NCI-H1417 (cell line): ENCODE measurements around the gene KIF25.

ENCODE experiments used
- DNase-seq, 3 experiments: peaks; one replicate each; lab custom pipeline; 2025; lab: John Stamatoyannopoulos, UW

KIF25 gene

GRCh38 chr6:168017629-168018028 lies 20.2 kb downstream of the KIF25 start:
- DNase-seq, result no peak

GRCh38 chr6:168018664-168019063 lies 21.2 kb downstream of the KIF25 start:
- no peak for DNase-seq

- no peak for DNase-seq
These were observed 22.8 kb downstream of the KIF25 start for GRCh38 chr6:168020242-168020641.

GRCh38 chr6:168021581-168021980 lies 24.1 kb downstream of the KIF25 start:
- DNase-seq, result no peak

DNA sequence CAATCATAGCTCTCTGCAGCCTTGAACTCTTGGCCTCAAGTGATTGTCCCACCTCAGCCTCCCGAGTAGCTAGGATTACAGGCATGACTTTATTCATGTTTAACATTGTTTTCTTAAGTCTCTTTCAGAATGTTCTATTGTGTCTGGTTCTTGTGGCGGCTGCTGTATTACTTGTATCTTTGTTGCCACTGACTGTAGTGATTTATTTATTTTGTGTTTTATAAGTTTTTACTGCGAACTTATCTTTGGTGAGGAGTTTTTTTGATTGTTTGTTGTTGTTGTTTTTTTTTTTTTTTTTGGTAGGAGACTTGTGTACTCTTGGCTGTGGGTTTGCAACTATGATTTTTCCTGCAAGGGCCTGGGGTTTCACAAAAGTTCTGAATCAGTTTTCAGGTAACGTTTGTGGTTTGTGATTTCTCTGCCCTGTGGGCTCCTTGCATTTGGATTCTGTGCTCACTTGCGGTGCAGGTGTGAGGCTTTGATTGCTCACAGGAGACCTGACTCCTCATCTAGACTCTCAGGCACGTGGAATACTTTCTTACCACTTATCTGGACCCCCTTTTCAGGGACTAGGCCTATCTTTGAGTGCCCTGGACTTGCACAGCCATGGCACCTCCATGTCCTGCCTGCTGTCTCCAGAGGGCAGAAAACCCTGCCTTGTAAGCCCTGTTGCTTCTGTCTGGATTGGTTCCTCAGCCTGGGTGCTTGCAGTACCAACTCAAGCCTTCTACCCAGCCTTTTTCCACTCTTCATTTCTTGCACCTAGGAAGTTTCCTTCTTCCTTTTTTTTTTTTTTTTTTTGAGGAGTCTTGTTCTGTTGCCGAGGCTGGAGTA lies 25.2 kb downstream of the KIF25 start:
- DNase-seq, result no peak

DNA sequence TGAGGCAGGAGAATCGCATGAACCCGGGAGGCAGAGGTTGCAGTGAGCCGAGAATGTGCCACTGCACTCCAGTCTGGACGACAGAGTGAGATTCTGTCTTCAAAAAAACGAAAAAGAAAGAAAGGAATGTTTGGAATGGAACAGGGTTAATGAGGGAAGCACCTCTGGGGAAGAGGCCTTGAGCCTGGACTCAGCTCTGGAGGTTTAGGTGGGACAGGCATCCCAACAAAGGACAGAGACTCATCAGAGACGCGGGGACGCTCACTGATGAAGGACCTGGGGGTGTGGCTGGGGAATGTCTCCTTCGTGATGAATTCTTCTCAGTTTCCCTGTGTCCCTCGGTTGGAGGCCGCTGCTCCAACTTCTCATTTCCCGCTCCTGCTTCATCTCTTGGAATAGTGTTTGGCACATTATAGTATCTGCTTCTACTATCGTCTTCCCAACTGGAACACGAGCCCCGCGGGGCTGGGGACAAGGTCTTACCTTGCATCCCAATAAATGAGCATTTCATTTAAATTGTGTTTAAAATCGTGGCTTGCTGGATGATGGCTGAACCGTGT lies 27.6 kb downstream of the KIF25 start:
- no peak for DNase-seq

DNA sequence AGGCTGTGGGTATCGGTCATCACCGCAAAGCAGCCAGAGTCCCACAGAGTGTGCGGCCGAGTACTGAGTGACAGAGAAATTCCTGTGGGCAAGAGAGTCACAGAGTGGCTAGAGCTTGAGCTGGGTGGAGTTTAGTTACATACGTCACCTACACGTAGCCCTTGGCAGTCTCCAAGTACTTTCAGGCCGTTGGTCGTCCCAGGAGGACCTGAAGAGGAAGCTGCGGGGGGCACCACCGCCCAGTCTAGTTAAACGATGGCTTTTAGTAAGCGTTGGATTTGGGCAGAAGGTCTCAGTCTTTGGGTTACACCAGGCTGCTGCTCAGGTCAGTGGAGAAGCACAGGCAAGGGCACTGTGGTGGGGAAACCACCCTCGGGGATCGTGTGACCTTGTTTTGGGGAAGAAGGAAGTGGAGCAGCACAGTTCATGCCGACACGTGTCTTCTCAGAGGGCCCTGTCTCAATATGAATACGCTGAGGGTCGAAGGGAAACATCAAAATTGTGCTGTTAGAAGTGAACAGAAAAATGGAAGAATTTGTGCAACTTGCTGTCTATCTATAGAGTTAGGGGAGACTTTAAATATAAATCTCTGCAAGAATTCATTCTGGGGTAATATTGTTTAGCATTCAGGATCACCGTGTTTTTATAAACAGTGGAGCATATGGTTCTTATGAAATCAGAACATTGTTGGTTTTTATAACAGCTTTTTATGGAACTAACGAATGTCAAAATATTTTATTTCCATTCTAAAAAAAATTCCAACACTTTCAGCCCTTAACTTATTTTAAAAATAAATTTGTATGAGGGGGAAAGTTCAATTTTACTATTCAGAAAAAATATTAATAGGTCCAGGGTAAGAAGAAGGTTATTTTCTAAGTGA lies 28.6 kb downstream of the KIF25 start:
- DNase-seq, result no peak

- DNase-seq, result no peak
These were observed 29.5 kb downstream of the KIF25 start for GRCh38 chr6:168026925-168027324.

DNA sequence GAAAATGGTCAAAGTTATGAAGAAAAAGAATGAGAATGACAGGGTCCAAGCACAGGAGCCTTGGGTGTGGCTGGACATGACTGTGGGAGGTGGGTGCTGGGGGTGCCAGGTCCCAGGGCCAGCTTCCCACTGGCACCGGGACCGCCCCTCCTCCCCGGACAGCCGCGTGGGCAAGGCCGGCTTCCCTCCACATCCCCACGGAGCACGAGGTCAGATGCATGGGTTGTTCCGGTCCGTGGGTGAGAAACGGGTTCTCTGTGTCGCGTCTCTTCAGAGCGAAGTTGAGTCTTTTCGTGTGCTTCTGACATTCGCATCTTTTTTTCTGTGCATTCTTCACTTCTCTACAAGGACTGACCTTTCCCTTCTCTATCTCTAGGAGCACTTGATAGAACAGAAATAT lies 30.1 kb downstream of the KIF25 start:
- no peak for DNase-seq

GRCh38 chr6:168028181-168028580 lies 30.7 kb downstream of the KIF25 start:
- DNase-seq, result no peak

DNA sequence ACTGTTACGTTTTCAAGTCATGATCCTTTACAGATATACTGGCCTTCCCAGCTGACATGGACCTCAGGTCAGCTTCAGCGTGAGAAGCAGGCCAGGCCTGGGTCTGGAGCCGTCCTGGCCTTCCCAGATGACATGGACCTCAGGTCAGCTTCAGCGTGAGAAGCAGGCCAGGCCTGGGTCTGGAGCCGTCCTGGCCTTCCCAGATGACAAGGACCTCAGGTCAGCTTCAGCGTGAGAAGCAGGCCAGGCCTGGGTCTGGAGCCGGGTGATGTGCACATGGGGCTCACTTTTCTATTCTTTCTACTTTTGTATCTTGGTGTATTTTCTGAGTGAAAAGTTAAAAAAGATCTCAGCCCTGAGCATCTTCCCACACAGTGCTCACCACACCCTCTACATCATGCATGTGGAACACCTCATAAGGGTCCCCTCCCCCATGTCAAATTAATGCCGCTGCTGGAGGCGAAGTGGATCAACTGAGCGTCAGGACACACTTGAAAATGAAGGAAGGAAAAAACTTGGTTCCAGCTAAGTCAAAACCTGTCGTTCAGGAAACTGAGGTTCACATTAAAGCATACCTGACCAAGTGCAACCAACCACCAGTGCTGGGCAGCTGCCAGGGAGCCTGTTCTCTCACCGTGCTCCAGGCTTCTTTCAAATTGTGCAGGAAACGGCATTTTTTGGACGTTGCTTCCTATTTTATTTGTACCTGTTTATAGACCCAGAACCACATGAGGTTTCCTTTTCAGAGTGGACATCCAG lies 32.2 kb downstream of the KIF25 start:
- no peak for DNase-seq

- DNase-seq, result no peak
These were observed 32.8 kb downstream of the KIF25 start for GRCh38 chr6:168030218-168030746.

GRCh38 chr6:168030908-168031307 lies 33.4 kb downstream of the KIF25 start:
- no peak for DNase-seq

DNA sequence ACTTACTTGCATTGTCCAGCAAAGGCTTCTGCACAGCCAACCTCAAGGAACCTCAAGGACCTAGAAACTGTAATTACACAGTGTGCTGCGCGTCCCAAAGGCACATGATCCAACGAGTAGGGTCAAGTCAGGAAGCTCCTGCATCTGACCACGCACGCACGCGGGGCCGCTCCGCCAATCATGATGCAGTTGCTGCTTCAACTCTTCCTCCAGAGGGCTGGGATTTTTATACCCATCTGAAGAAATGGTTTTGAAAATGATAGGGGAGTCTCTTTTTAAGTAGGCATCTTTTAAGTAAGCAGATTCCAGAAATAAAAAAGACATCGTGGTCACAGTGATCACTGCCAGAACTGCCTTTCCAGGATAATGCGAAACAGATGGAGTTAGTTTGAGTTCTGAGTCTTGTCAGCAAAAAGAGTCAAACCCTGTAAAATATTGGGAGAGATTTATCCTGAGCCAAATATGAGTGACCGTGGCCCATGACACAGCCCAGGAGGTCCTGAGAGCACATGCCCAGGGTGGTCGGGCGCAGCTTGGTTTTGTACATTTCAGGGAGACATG lies 34.0 kb downstream of the KIF25 start:
- DNase-seq, result no peak

DNA sequence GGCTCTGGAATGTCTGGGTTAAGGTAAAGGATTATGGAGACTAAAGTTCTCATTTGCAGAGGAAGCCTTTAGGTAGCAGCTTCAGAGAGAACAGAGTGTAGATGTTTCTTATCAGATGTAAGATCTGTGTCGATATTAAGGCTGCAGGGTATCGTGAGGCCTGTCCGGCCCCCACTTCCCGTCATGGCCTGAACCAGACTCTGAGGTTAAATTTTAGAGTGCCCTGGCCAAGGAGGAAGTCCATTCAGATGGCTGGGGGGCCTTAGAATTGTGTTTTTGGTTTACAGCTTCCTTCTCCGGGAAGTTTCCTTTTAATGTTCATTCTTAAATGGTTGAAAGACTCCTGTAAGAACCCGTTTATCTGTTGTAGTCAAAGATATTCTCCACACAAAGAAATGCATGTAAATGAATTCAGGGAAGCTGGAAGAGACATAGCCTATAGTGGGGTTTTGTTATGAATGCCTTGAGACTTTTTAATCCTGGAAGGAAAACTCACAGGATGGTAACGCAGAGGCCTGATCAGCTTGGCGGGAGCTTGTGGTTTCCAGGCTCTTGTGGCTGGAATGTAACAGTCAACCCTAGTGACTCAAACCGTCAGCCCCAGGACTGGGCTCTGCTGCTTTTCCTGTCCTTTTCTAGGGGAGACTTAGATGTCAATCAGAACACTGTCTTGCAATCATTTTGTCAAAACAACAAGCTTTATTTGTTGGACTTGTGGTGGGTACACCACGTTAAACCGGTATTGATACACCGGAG lies 34.7 kb downstream of the KIF25 start:
- no peak for DNase-seq

DNA sequence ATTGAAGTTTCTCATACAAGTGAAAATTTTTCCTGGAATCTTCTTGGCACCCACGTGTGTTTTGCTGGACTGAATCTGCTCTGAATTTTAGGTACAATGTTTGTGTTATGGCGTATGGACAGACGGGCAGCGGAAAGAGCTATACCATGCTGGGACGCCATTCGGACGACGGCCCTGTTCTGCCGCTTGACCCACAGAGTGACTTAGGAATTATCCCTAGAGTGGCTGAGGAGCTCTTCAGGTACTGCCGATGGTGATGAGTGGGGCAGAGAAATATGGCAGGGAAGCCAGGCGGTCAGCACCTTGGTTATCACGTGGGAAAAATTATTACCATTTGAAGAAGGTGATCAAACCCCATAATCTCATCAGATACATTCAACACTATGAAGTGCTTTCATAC lies 36.3 kb downstream of the KIF25 start:
- DNase-seq, result no peak

GRCh38 chr6:168034537-168034936 lies 37.1 kb downstream of the KIF25 start:
- no peak for DNase-seq

- DNase-seq, result peak in 2 of 3 experiments; percentile 59 to 82
These were observed 37.7 kb downstream of the KIF25 start for GRCh38 chr6:168035098-168035660.

- DNase-seq, result peak; percentile 7 to 82 (median 59)
These were observed 38.4 kb downstream of the KIF25 start for GRCh38 chr6:168035661-168036545.
